Measurements from ENCODE around the gene TRAF3IP1. TPM values are rescaled to one million over a fixed set of nuclear protein-coding genes. Genes with fewer than 3 reads are reported as not detected.

TRAF3IP1 gene
- total RNA-seq, 1 donor from 2014 or later, result 20.8 TPM

GRCh38 chr2:238381341-238382115 lies 61.2 kb downstream of the TRAF3IP1 start:
- TF ChIP-seq CTCF (IDR thresholded peaks at IDR 0.05), result no peak
- H3K27me3 ChIP-seq, result no peaks in the 10 kb centered on the region
- DNase-seq (no peak), ATAC-seq (peak; percentile 60)
- H3K4me3 ChIP-seq, result no peak overlapping the region
- no peaks in the 10 kb centered on the region for H3K36me3 ChIP-seq
- H3K9me3 ChIP-seq, result no peaks in the 10 kb centered on the region
- no peak overlapping the region for H3K27ac ChIP-seq
- peaks cover 18% of the 10 kb centered on the region for H3K4me1 ChIP-seq
- intact Hi-C loops (cut with DNase I), result no loop called here

GRCh38 chr2:238382381-238382781 lies 62.1 kb downstream of the TRAF3IP1 start:
- intact Hi-C loops (cut with DNase I), result no loop called here
- no peak for DNase-seq
- peak; percentile 63 for ATAC-seq
- Histone ChIP-seq H3K4me1 (peaks cover 23% of the 10 kb centered on the region), H3K36me3 (no peaks in the 10 kb centered on the region), H3K9me3 (no peaks in the 10 kb centered on the region), H3K27me3 (no peaks in the 10 kb centered on the region), H3K4me3 (no peak overlapping the region), H3K27ac (no peak overlapping the region)
- TF ChIP-seq CTCF (IDR thresholded peaks at IDR 0.05), result no peak

GRCh38 chr2:238383135-238383534 lies 62.8 kb downstream of the TRAF3IP1 start:
- no peaks in the 10 kb centered on the region for H3K9me3 ChIP-seq
- no peaks in the 10 kb centered on the region for H3K27me3 ChIP-seq
- no peaks in the 10 kb centered on the region for H3K36me3 ChIP-seq
- no peak overlapping the region for H3K4me3 ChIP-seq
- H3K4me1 ChIP-seq, result peaks cover 23% of the 10 kb centered on the region
- H3K27ac ChIP-seq, result no peak overlapping the region
- no peak for DNase-seq
- no peak for TF ChIP-seq CTCF (IDR thresholded peaks at IDR 0.05)
- no peak for ATAC-seq
- intact Hi-C loops (cut with DNase I), result no loop called here

GRCh38 chr2:238383743-238384380 lies 63.5 kb downstream of the TRAF3IP1 start:
- no peak for DNase-seq
- H3K4me1 ChIP-seq, result peaks cover 23% of the 10 kb centered on the region
- no peaks in the 10 kb centered on the region for H3K27me3 ChIP-seq
- no peak overlapping the region for H3K4me3 ChIP-seq
- no peak for ATAC-seq
- TF ChIP-seq CTCF (IDR thresholded peaks at IDR 0.05), result no peak
- H3K27ac ChIP-seq, result no peak overlapping the region
- H3K9me3 ChIP-seq, result no peaks in the 10 kb centered on the region
- intact Hi-C loops (cut with DNase I), result no loop called here
- H3K36me3 ChIP-seq, result no peaks in the 10 kb centered on the region

- intact Hi-C loops (cut with DNase I), result no loop called here
- DNase-seq (no peak), ATAC-seq (peak; percentile 26)
- Histone ChIP-seq H3K9me3 (no peaks in the 10 kb centered on the region), H3K36me3 (no peaks in the 10 kb centered on the region), H3K4me3 (no peak overlapping the region), H3K4me1 (peaks cover 5% of the 10 kb centered on the region), H3K27ac (no peak overlapping the region), H3K27me3 (no peaks in the 10 kb centered on the region)
- TF ChIP-seq CTCF (IDR thresholded peaks at IDR 0.05), result no peak
These were observed 67.0 kb downstream of the TRAF3IP1 start for GRCh38 chr2:238387332-238387731.

Measured in upper lobe of right lung (tissue), 1 donor.